Glomerular endothelial cell (primary cell): ENCODE measurements around the gene C7orf33. TPM values are rescaled to one million over a fixed set of nuclear protein-coding genes. Genes with fewer than 3 reads are reported as not detected.

ENCODE experiments used
- DNase-seq: peaks from one replicate; pipeline ENCODE4 v3.0.0-alpha.2; 2011; ENCODE audit warnings: low read depth, low spot score; ENCODE audit errors: extremely low read depth
- total RNA-seq: library from RNA; depleted of rRNA; stranded (reverse); fragments of >200 nt; gene quantifications from 2 replicates; pipeline ENCODE4 v1.2.3, GENCODE V29; 2015

C7orf33 gene
- total RNA-seq, 1 donor from 2014 or later: not detected

GRCh38 chr7:148624735-148625134 is 34.2 kb downstream of the C7orf33 start:
- no peak for DNase-seq

- DNase-seq: no peak
Measured at GRCh38 chr7:148625342-148625741, 34.8 kb downstream of the C7orf33 start.

- no peak for DNase-seq
Measured at GRCh38 chr7:148626828-148627227, 36.3 kb downstream of the C7orf33 start.

- DNase-seq: no peak
Measured at GRCh38 chr7:148628011-148628410, 37.4 kb downstream of the C7orf33 start.

- no peak for DNase-seq
Measured at GRCh38 chr7:148630078-148630477, 39.5 kb downstream of the C7orf33 start.

GRCh38 chr7:148633761-148634160 is 43.2 kb downstream of the C7orf33 start:
- no peak for DNase-seq

- DNase-seq: no peak
Measured at GRCh38 chr7:148637094-148637493, 46.5 kb downstream of the C7orf33 start.

GRCh38 chr7:148645898-148646297 is 55.3 kb downstream of the C7orf33 start:
- no peak for DNase-seq

- no peak for DNase-seq
Measured at GRCh38 chr7:148650232-148650858, 59.8 kb downstream of the C7orf33 start.

GRCh38 chr7:148652773-148653172 is 62.2 kb downstream of the C7orf33 start:
- no peak for DNase-seq

- DNase-seq: no peak
Measured at GRCh38 chr7:148657929-148658328, 67.4 kb downstream of the C7orf33 start.

GRCh38 chr7:148661471-148661870 is 70.9 kb downstream of the C7orf33 start:
- DNase-seq: no peak

GRCh38 chr7:148662646-148663045 is 72.1 kb downstream of the C7orf33 start:
- no peak for DNase-seq

GRCh38 chr7:148664324-148664723 is 73.8 kb downstream of the C7orf33 start:
- no peak for DNase-seq

GRCh38 chr7:148665221-148665620 is 74.7 kb downstream of the C7orf33 start:
- DNase-seq: no peak

Other genes with a start within 250 kb of the C7orf33 start
- gene CUL1, start 108.1 kb downstream of the C7orf33 start, total RNA-seq: 45.4 and 47.0 TPM in 2 replicates